Activated CD4-positive, CD25-positive, alpha-beta regulatory T cell (primary cell): ENCODE results near the gene HTR1D.
"Not testable (repeated sequence)": the region's sequence is repeated elsewhere in the genome, so short reads cannot be mapped to it uniquely, and the experiment has no call there.

Experiments used
- DNase-seq, 4 experiments: peaks; one replicate each; lab custom pipeline; 2025; lab: John Stamatoyannopoulos, UW

HTR1D gene, protein sequence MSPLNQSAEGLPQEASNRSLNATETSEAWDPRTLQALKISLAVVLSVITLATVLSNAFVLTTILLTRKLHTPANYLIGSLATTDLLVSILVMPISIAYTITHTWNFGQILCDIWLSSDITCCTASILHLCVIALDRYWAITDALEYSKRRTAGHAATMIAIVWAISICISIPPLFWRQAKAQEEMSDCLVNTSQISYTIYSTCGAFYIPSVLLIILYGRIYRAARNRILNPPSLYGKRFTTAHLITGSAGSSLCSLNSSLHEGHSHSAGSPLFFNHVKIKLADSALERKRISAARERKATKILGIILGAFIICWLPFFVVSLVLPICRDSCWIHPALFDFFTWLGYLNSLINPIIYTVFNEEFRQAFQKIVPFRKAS

GRCh38 chr1:23217421-23218115 is at the start of gene HTR1D:
HTR1D (minus strand) TSS chr1:23217502; CDS start chr1:23194219, 23,283 bp downstream.
- DNase-seq = no peak

- no peak for DNase-seq
Measured at GRCh38 chr1:23263380-23263887, 46.1 kb upstream of the HTR1D start.

DNA sequence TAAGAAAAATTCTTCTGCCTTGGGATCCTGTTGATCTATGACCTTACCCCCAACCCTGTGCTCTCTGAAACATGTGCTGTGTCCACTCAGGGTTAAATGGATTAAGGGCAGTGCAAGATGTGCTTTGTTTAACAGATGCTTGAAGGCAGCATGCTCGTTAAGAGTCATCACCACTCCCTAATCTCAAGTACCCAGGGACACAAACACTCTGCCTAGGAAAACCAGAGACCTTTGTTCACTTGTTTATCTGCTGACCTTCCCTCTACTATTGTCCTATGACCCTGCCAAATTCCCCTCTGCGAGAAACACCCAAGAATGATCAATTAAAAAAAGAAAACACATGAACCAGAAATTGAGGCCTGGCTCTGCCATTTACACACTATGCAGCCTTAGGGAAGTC is 40.8 kb upstream of the HTR1D start:
- DNase-seq = not testable (repeated sequence)

- not testable (repeated sequence) for DNase-seq
Measured at GRCh38 chr1:23257371-23257770, 40.1 kb upstream of the HTR1D start.

DNA sequence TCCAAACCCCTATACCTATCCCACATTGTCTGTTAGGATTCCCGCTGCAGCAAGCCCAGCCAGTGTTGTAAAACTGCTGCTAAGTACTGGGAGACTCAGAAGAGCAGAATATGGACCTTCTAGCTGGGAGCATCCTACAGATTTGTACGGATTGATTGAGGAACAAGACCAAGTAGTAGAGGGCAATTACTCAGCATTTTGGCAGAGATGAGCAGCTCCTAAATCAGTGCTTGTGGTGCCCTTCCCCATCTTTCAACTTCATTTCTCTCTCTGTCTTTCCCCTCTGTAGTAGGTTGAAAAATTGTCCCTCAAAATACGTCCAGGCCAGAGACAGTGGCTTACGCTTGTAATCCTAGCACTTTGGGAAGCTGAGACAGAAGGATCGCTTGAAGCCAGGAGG is 37.3 kb upstream of the HTR1D start:
- DNase-seq = no peak

DNA sequence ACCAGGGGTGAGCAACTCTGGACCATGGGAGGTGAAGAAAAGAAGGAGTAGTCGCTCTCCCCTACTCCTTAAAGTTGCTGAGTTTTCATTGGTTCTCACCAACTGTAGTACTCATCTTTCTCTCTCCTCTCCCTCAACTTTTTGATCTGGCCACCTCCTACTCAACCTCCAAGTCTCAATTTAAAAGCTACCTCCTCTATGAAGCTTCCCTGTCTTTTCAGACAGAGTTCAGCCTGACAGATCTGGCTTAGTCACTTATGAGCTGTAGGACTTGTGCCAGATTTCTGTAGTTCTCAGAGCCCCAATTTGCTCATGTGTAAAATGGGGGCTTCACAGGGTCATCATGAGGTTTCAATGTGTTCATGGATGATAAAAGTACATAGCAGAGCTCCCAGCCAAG is 34.5 kb upstream of the HTR1D start:
- DNase-seq = no peak

GRCh38 chr1:23249787-23250454 is 32.6 kb upstream of the HTR1D start:
- DNase-seq = no peak

DNA sequence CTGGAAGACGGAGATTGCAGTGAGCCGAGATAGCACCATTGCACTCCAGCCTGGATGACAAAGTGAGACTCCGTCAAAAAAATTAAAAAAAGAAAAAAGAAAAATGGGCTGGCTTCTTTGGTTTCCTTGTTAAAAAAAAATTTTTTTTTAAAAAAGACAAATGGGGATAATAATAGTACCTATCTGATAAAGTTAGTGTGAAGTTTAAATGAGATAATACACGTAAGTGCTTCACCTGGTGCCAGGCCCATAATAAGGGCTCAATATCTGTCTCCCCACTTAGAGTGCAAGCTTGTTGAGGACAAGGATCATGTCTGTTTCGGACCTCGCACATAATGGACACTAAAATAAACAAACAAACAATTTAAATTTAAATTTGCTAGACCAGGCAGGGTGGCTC is 30.0 kb upstream of the HTR1D start:
- no peak for DNase-seq

- no peak for DNase-seq
Measured at GRCh38 chr1:23246274-23246673, 29.0 kb upstream of the HTR1D start.

GRCh38 chr1:23244256-23244761 is 27.0 kb upstream of the HTR1D start:
- no peak for DNase-seq

DNA sequence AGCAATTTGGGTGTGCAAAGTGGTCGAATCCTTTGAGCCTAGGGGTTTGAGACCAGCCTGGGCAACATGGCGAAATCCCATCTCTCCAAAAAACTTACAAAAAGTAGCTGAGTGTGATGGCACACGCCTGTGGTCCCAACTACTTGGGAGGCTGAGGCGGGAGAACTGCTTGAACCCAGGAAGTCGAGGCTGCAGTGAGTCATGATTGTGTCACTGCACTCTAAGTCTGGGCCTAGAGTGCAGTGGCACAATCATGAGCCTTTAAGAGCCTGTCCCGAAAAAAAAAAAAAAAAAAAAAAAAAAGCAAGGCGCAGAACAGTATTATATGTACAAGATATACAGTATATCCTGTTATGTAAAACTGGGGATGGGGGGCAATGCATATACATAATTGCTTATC is 25.1 kb upstream of the HTR1D start:
- no peak for DNase-seq

DNA sequence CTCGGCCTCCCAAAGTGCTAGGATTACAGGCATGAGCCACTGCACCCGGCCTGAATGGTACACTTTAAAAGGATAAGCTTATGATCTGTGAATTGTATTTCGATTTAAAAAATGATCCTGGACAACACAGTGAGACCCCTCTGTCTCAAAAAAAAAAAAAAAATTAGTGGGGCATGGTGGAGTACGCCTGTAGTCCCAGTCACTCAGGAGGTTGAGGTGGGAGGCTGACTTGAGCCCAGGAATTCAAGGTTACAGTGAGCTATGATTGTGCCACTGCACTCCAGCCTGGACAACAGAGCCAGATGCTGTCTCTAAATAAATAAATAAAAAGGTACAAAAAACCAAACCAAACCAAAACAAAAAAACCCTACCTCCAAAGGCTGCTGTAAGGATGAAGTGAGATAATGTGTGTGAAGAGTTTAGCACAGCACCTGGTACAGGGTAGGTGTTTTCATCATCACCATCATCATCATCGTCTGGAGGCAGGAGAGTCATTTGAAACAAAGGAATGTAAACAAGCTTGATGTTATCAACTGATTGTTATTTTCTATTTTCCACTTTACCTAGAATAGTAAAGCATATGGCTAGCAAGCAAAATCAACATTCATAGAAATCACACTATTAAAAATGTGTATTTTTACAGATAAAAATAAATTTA is 22.5 kb upstream of the HTR1D start:
- DNase-seq = no peak

DNA sequence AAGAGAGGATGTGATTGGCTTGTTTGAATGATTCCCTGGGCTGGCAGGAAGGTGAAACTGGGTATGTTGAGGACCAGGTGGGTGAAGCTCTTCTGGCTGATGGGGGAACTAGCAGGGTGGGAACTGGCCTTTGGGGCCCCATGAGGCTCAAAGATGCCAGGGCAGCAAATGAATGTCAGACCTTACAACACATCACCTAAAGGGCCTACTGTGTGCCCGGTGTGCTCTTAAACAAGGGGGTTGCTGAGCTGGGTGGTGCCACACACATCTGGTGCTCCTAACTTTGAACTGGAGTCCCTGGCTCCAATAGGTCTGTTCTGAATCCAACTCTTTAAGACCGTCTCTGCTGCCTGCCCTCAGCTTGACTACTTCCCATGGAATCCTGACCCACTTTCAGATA is 21.3 kb upstream of the HTR1D start:
- DNase-seq = no peak

GRCh38 chr1:23237508-23237907 is 20.2 kb upstream of the HTR1D start:
- DNase-seq = no peak

GRCh38 chr1:23227806-23228205 is 10.5 kb upstream of the HTR1D start:
- no peak for DNase-seq

- DNase-seq = no peak
Measured at GRCh38 chr1:23224739-23225648, 7.7 kb upstream of the HTR1D start.

- DNase-seq = not testable (repeated sequence)
Measured at GRCh38 chr1:23223963-23224362, 6.7 kb upstream of the HTR1D start.

DNA sequence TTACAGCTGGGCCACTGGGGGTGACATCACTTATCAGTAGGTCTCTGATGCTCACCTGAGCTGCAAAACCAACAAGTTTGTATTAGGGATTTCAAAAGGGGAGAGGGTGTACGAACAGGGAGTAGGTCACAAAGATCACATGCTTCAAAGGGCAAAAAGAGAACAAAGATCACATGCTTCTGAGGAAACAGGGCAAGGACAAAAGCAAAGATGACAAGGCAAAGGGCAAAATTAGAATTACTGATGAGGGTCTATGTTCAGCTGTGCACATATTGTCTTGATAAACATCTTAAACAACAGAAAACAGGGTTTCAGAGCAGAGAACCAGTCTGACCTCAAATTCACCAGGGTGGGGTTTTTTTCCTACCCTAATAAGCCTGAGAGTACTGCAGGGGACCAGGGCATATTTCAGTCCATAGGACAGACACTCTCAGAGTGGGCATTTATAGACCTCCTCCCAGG is 6.2 kb upstream of the HTR1D start:
- not testable (repeated sequence) for DNase-seq

DNA sequence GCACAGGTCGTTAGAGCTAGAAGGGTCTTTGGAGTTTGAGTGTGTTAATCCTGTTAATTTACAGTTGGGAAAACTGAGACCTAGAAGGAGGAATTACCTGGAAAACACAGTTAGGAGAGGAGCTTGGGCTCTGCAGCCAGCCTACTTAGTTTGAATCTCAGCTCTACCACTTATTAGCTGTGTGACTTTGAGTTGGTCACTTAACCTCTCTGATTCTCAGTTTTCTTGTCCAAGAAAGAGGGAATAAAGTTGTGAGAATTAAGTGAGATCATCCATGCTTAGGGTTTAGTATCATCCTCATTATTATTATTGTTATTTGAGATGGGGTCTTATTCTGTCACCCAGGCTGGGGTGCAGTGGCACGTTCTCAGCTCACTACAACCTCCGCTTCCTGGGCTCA is 5.4 kb upstream of the HTR1D start:
- DNase-seq = no peak

GRCh38 chr1:23222331-23222730 is 5.0 kb upstream of the HTR1D start:
- no peak for DNase-seq

- no peak for DNase-seq
Measured at GRCh38 chr1:23221107-23221506, 3.8 kb upstream of the HTR1D start.
